Aorta (tissue), 5 donors: Measurements from ENCODE around the gene MACROD2. TPM values are rescaled to one million over a fixed set of nuclear protein-coding genes. Genes with fewer than 3 reads are reported as not detected.

Experiments
- ATAC-seq: fragments of 200-7000 bp; cut with Tn5 transposase; one replicate; pipeline ENCODE4 v1.9.1; 2022; ENCODE audit warnings: moderate library complexity; ENCODE audit not compliant: low FRiP score
- DNase-seq, 2 donors: peaks; one replicate each; pipeline ENCODE4 v3.0.0-alpha.2; 2020
- H3K27ac ChIP-seq, 2 donors: one replicate each; pipeline ENCODE4 v1.5.1; 2013; ENCODE audit warnings: low read length in 2 of 2, mild to moderate bottlenecking in 2 of 2, moderate library complexity in 2 of 2, control low read depth in 1 of 2, inconsistent platforms in 1 of 2, low read depth in 1 of 2
- H3K27me3 ChIP-seq, 2 donors: one replicate each; pipeline ENCODE4 v1.6.1; 2013; ENCODE audit warnings: control low read depth in 1 of 2, low read length in 1 of 2, mild to moderate bottlenecking in 1 of 2, moderate library complexity in 1 of 2; ENCODE audit not compliant: insufficient read depth in 2 of 2, control insufficient read depth in 1 of 2
- H3K36me3 ChIP-seq, 2 donors: one replicate each; pipeline ENCODE4 v1.6.1; 2013; ENCODE audit warnings: control low read depth in 1 of 2, low read length in 1 of 2, mild to moderate bottlenecking in 1 of 2; ENCODE audit not compliant: insufficient read depth in 2 of 2, control insufficient read depth in 1 of 2
- H3K4me1 ChIP-seq, 2 donors: one replicate each; pipeline ENCODE4 v1.6.1; 2013; ENCODE audit warnings: low read length in 2 of 2, control low read depth in 1 of 2, mild to moderate bottlenecking in 1 of 2, moderate library complexity in 1 of 2; ENCODE audit not compliant: insufficient read depth in 2 of 2, control insufficient read depth in 1 of 2
- H3K4me3 ChIP-seq, 2 donors: one replicate each; pipeline ENCODE4 v1.5.1; 2013; ENCODE audit warnings: low read length in 2 of 2, control low read depth in 1 of 2, mild to moderate bottlenecking in 1 of 2
- H3K9me3 ChIP-seq: one replicate; pipeline ENCODE4 v1.6.1; 2013; ENCODE audit warnings: mild to moderate bottlenecking, low read length; ENCODE audit not compliant: control insufficient read depth
- WGBS, 2 donors: extraction: QIAGEN DNeasy Blood & Tissue Kit; methylation state at CpG; one replicate each; pipeline ENCODE4 v1.1.7; 2013; 5-methylcytosine and 5-hydroxymethylcytosine counted together
- intact Hi-C, 2 donors: fragments of 100-400 bp; cut with DNase I; formaldehyde crosslinking; loops; one replicate each; pipeline versions ENCODE4 v1.14.2 to v1.15.0; 2022
- polyA plus RNA-seq, 2 donors: library from polyadenylated mRNA; stranded (reverse); fragments of 200-250 nt; gene quantifications; one replicate each; pipeline ENCODE4 v1.2.3, GENCODE V29; 2013
- total RNA-seq, 2 donors: library from RNA; stranded (reverse); fragmentation: NEBNext Ultra II Directional; extraction: Animal tissue kit (Norgen Biotek cat#: 25700); gene quantifications; one replicate each; pipeline ENCODE4 v1.2.1, GENCODE V29; 2021
- donor health status: healthy with polysubstance abuse.
- donor health status: Bipolar disorder and iron deficiency.
- donor health status: DM: no; HTN: no; CAD: no.
- donor health status: DM: no; HTN: no; CAD: no.
- donor health status: DM: yes; HTN: yes; CAD: no.

MACROD2 gene
- total and polyA plus RNA-seq, 4 donors: 0.90 to 11.2 (median 4.8) TPM

GRCh38 chr20:16061351-16061750 is 2066.0 kb downstream of the MACROD2 start:
- no peak for ATAC-seq
- intact Hi-C loops: no loop called here
- H3K9me3 ChIP-seq: no peaks in the 10 kb centered on the region
- no peak overlapping the region for H3K4me3 ChIP-seq
- no peaks in the 10 kb centered on the region for H3K36me3 ChIP-seq
- no peak for DNase-seq
- WGBS, 2 donors: 88% methylated on average over 7 of the region's 7 CpGs
- no peak overlapping the region for H3K27ac ChIP-seq
- H3K27me3 ChIP-seq: no peaks in the 10 kb centered on the region
- peaks cover 1 to 4% of the 10 kb centered on the region in 2 donors for H3K4me1 ChIP-seq

DNA sequence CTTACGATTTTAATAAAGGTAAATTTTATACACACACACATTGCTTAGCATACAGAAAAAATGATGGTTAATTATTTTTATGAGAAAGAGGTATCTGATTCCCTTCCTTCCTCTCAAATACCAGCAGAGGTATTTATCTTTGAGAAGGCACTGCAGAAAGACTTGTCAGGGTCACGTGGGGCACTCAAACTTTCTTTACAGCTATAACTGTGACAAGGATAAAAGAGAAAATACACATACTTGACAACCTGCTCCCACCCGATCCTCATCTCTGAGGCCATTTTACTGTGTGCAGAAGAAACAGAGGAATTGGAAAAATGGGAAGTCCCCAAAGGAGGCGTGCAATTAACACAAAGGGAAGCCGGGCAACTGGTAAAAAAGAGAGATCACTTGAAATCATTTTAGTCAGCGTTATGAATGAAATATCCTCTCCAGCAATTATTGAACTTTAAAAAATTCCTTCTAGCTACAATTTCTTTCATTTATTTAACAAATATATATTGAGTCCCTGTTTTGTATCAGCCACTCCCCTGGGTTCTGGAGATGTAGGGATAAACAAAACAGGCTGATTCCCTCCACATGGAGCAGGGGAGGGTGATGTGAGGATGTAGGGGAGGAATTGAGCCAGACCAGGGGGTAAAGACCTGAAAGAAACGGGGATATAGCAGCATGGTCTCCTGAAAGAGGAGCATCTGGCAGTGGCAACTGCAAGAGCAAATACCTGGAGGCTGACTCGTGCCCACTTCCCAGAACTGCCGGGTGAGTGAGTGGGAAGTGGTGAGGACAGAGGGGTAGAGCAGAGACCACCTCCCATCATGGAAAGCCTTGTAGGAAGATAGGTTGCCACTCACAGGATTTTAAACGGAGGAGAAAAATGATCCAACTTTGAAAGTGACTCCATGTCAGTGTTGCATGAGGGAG is 2067.6 kb downstream of the MACROD2 start:
- ATAC-seq: no peak
- DNase-seq: no peak
- Histone ChIP-seq H3K9me3 (peaks cover 2% of the 10 kb centered on the region), H3K36me3 (no peaks in the 10 kb centered on the region), H3K4me3 (no peak overlapping the region), H3K4me1 (peaks cover 1 to 4% of the 10 kb centered on the region in 2 donors), H3K27ac (no peak overlapping the region), H3K27me3 (no peaks in the 10 kb centered on the region)
- WGBS, 2 donors: 86 to 87% methylated on average over 10 of the region's 10 CpGs
- intact Hi-C loops: no loop called here

DNA sequence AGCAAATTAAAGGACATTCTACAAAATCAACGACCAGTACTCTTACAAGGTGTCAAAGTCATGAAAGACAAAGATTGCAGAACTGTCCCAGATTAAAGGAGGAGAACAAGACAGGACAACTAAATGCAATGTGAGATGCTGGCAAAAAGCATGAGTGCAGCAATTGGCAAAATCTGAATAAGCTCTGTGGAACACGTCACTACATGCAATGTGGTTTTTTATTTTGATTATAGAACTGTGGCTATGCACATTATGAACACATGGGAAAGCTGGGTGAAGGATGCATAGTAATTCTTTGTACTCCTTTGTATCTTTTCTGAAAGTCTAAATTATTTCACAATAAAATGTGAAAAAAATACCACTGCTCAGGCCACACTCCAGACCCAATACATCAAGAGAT is 2068.6 kb downstream of the MACROD2 start:
- Histone ChIP-seq H3K27ac (no peak overlapping the region), H3K27me3 (no peaks in the 10 kb centered on the region), H3K9me3 (peaks cover 2% of the 10 kb centered on the region), H3K36me3 (no peaks in the 10 kb centered on the region), H3K4me1 (peaks cover 1 to 4% of the 10 kb centered on the region in 2 donors), H3K4me3 (no peak overlapping the region)
- WGBS, 2 donors: 76 to 81% methylated on average over 2 of the region's 2 CpGs
- DNase-seq (no peak), ATAC-seq (no peak)
- intact Hi-C loops: no loop called here

DNA sequence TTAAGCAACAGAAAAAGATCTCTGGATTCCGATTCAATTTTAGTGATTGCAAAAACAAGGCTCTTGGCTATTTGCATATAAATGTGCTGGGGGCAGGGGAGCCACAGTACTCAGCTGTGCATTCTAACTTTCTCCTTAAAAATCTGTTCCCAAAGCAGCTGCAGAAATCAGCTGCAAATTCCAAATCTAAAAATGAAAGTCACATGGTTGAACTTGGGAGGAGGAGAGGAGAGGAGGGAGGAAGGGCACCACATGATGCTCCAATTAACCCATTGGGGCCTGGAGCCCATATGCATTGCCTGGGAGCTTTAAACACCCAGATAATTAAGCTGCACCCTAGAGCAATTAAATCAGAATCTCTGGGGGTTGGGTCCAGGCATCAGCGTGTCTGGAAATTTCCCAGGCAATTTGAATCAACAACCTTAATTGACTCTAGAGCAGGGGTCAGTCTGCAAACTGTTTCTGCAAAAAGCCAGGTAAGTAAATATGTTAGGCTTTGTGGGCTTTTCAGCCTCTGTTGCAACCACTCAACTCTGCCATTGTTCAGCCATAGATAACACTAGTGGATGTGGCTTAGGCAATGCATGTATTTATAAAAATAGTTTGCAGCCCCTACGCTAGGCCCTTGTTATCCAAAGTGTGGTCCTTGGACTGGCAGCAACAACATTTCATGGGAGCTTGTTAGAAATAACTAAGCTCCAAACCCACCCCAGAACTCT is 2069.8 kb downstream of the MACROD2 start:
- ATAC-seq: no peak
- H3K27ac ChIP-seq: no peak overlapping the region
- no peak for DNase-seq
- no peak overlapping the region for H3K4me3 ChIP-seq
- intact Hi-C loops: no loop called here
- 49 to 51% methylated on average over 3 of the region's 3 CpGs for WGBS, 2 donors
- no peaks in the 10 kb centered on the region for H3K36me3 ChIP-seq
- peaks cover 2% of the 10 kb centered on the region for H3K9me3 ChIP-seq
- peaks cover 1 to 4% of the 10 kb centered on the region in 2 donors for H3K4me1 ChIP-seq
- H3K27me3 ChIP-seq: no peaks in the 10 kb centered on the region

DNA sequence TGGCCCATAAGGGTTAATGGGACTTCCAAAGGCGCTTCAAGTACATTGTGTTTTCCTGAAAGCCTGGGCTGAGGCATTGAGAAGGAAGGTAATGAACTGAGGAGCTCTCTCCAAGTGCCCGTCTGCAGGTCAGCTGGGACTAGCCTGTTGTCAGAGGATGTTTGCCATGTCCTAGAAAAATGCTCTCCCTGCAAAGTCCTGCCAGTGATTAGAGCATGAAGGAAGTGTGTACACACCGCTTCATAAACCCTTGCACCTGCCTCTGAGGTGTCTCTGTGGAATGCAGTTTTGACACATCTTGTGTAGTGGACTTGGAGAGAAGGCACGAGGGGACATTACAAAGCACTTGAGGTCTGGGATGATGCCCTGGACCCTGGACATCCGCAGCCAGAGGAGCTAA is 2071.3 kb downstream of the MACROD2 start:
- H3K36me3 ChIP-seq: no peaks in the 10 kb centered on the region
- H3K9me3 ChIP-seq: peaks cover 2% of the 10 kb centered on the region
- no peak overlapping the region for H3K27ac ChIP-seq
- ATAC-seq (no peak), DNase-seq (no peak)
- intact Hi-C loops: no loop called here
- no peak overlapping the region for H3K4me3 ChIP-seq
- H3K4me1 ChIP-seq: peaks cover 1 to 4% of the 10 kb centered on the region in 2 donors
- no peaks in the 10 kb centered on the region for H3K27me3 ChIP-seq
- 75% methylated on average over 5 of the region's 5 CpGs for WGBS, 2 donors

GRCh38 chr20:16069389-16070010 is 2074.2 kb downstream of the MACROD2 start:
- no peak for ATAC-seq
- peaks cover 2% of the 10 kb centered on the region for H3K9me3 ChIP-seq
- WGBS, 2 donors: 93 to 100% methylated on average over 1 of the region's 1 CpG
- H3K4me1 ChIP-seq: peaks cover 0 to 4% of the 10 kb centered on the region in 2 donors
- no peaks in the 10 kb centered on the region for H3K36me3 ChIP-seq
- no peak for DNase-seq
- no peaks in the 10 kb centered on the region for H3K27me3 ChIP-seq
- no peak overlapping the region for H3K27ac ChIP-seq
- intact Hi-C loops: no loop called here
- no peak overlapping the region for H3K4me3 ChIP-seq

GRCh38 chr20:16072220-16072619 is 2076.9 kb downstream of the MACROD2 start:
- H3K4me1 ChIP-seq: no peaks in the 10 kb centered on the region
- no peak overlapping the region for H3K27ac ChIP-seq
- ATAC-seq (no peak), DNase-seq (no peak)
- H3K4me3 ChIP-seq: no peak overlapping the region
- peaks cover 2% of the 10 kb centered on the region for H3K9me3 ChIP-seq
- intact Hi-C loops: no loop called here
- H3K36me3 ChIP-seq: no peaks in the 10 kb centered on the region
- WGBS, 2 donors: 91 to 95% methylated on average over 1 of the region's 1 CpG
- H3K27me3 ChIP-seq: no peaks in the 10 kb centered on the region

DNA sequence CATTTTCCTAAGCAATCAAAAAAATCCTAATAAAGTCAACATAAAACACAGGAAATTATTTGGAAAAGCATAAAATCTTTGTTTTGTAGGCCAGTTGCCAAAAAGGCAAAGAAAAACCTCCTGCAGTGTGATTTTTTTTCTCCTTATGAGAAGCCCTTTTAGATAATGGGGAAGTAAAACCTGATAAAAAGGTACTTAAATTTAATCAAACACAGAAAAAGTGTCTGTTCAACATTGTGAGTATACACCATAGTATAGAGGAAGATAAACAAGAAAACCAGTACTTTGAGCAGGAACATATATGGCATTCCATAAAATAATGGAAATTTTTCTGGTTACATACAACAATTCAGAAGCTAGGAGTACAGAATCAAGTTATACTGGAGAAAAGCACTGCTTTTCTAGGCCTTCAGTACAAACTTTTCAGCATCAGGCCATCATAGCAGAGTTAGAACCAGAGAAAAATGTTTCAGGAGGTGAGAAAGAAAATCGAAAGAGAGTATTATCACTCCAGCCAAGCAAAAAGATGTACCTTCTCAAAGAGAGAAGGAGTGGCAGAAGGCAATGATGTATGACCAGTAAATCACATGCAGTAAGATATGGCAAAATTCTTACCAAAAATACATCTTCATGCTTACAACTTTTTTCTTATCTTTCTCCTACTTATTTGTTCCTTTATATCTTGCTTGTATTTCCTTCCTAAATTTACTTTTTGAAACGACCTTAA is 2083.0 kb downstream of the MACROD2 start:
- H3K4me3 ChIP-seq: no peak overlapping the region
- H3K27me3 ChIP-seq: no peaks in the 10 kb centered on the region
- no peak overlapping the region for H3K27ac ChIP-seq
- WGBS, 2 donors: 76 to 77% methylated on average over 2 of the region's 2 CpGs
- intact Hi-C loops: no loop called here
- H3K36me3 ChIP-seq: no peaks in the 10 kb centered on the region
- ATAC-seq: no peak
- no peak for DNase-seq
- H3K4me1 ChIP-seq: no peaks in the 10 kb centered on the region
- no peaks in the 10 kb centered on the region for H3K9me3 ChIP-seq
